Osteocyte (in vitro differentiated cells): ENCODE data around the gene PIGB. TPM values are rescaled to one million over a fixed set of nuclear protein-coding genes. Genes with fewer than 3 reads are reported as not detected.
"Not testable (repeated sequence)": the region's sequence is repeated elsewhere in the genome, so short reads cannot be mapped to it uniquely, and the experiment has no call there.

Experiments used
- DNase-seq: peaks from one replicate; pipeline ENCODE4 v3.0.0; 2021; ENCODE audit warnings: mixed read lengths; ENCODE audit not compliant: unreplicated experiment; ENCODE audit errors: extremely low spot score
- H3K27ac Mint-ChIP-seq: one replicate; pipeline ENCODE4 v1.8.0; 2021; ENCODE audit warnings: mild to moderate bottlenecking, mixed read lengths; ENCODE audit not compliant: unreplicated experiment
- H3K27me3 Mint-ChIP-seq: one replicate; pipeline ENCODE4 v1.8.0; 2021; ENCODE audit warnings: mixed read lengths; ENCODE audit not compliant: unreplicated experiment
- H3K36me3 Mint-ChIP-seq: one replicate; pipeline ENCODE4 v1.8.0; 2021; ENCODE audit warnings: mixed read lengths; ENCODE audit not compliant: unreplicated experiment
- H3K4me1 Mint-ChIP-seq: one replicate; pipeline ENCODE4 v1.8.0; 2021; ENCODE audit warnings: mixed read lengths; ENCODE audit not compliant: unreplicated experiment
- H3K4me3 Mint-ChIP-seq: one replicate; pipeline ENCODE4 v1.8.0; 2021; ENCODE audit warnings: mild to moderate bottlenecking, moderate library complexity, mixed read lengths; ENCODE audit not compliant: unreplicated experiment
- H3K9me3 Mint-ChIP-seq: one replicate; pipeline ENCODE4 v1.8.0; 2021; ENCODE audit warnings: mixed read lengths; ENCODE audit not compliant: unreplicated experiment
- total RNA-seq: library from RNA; stranded (reverse); gene quantifications from 2 replicates; pipeline ENCODE4 v1.2.1, GENCODE V29; 2021
- TF ChIP-seq, protein P1 (sequence below): fragments of 200-600 bp; sonication (generic); IDR thresholded peaks from 2 replicates; pipeline ENCODE4 v1.5.0; 2021; ENCODE audit warnings: antibody characterized with exemption, mild to moderate bottlenecking, moderate library complexity

PIGB gene
- total RNA-seq, 1 donor from 2014 or later: 15.9 TPM

DNA sequence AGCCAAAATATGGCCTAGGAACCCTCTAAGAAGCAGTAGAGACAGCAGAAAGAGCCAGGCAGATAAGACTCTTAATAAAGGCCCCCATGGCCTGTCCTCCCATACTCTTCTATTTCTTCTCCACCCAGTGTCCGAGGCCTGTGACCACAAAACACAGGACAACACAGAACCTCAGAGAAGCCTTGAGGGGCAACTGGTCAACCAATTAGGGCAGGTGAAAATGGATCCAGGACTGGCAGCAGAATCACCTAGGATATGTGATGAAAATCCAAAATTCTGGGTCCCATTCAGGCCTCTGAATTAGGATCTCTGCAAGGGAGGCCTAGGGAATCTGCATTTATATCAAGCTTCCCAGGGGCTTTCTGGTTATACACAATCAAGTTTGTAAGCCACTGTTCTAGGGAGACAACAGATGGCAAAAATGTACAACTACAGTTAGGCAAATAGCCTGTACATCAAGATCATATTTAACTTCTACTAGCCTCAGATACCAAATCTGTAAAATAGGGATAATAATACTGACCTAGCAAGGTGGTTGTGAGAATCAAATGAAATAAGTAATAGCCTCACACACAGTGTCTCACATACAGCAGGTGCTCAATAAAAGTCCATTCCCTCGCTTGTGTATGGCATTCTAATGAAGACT lies 39.8 kb upstream of the PIGB start:
- H3K4me1 Mint-ChIP-seq: peaks cover 15% of the 10 kb centered on the region
- no peak for DNase-seq
- H3K9me3 Mint-ChIP-seq: no peaks in the 10 kb centered on the region
- H3K27me3 Mint-ChIP-seq: no peaks in the 10 kb centered on the region
- TF ChIP-seq, protein P1, sequence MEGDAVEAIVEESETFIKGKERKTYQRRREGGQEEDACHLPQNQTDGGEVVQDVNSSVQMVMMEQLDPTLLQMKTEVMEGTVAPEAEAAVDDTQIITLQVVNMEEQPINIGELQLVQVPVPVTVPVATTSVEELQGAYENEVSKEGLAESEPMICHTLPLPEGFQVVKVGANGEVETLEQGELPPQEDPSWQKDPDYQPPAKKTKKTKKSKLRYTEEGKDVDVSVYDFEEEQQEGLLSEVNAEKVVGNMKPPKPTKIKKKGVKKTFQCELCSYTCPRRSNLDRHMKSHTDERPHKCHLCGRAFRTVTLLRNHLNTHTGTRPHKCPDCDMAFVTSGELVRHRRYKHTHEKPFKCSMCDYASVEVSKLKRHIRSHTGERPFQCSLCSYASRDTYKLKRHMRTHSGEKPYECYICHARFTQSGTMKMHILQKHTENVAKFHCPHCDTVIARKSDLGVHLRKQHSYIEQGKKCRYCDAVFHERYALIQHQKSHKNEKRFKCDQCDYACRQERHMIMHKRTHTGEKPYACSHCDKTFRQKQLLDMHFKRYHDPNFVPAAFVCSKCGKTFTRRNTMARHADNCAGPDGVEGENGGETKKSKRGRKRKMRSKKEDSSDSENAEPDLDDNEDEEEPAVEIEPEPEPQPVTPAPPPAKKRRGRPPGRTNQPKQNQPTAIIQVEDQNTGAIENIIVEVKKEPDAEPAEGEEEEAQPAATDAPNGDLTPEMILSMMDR: no peak
- H3K36me3 Mint-ChIP-seq: no peaks in the 10 kb centered on the region
- no peak overlapping the region for H3K4me3 Mint-ChIP-seq
- no peak overlapping the region for H3K27ac Mint-ChIP-seq

DNA sequence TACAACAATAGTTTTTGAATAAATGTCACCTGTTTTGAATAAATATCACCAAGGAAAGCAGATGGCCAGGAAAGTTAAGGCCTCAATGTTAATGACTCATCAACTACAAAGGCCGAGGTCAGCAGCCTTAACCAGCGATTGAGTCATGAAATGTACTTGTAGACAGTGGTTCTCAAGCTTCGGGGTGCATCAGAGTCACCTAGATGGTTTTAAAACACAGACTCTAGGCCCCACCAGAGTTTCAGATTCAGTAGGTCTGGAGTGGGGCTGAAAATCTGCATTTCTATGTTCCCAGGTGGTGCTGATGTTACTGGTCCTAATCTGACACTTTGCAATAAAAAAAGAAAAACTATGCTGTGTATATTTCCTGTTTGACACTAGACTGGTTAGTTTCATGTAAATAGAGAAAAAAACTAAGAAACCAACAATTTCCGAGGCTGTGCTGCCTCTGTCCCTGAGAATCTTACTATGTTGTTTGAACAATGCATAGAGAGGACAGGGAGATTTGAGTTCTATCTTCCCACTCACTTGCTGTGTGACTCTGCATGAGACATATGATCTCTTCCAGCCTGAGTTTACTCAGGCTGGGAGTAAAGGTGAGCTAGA lies 39.2 kb upstream of the PIGB start:
- Mint-ChIP-seq H3K36me3 (no peaks in the 10 kb centered on the region), H3K27ac (no peak overlapping the region), H3K27me3 (no peaks in the 10 kb centered on the region), H3K4me3 (no peak overlapping the region), H3K4me1 (peaks cover 15% of the 10 kb centered on the region), H3K9me3 (no peaks in the 10 kb centered on the region)
- DNase-seq: no peak
- TF ChIP-seq, protein P1: no peak

DNA sequence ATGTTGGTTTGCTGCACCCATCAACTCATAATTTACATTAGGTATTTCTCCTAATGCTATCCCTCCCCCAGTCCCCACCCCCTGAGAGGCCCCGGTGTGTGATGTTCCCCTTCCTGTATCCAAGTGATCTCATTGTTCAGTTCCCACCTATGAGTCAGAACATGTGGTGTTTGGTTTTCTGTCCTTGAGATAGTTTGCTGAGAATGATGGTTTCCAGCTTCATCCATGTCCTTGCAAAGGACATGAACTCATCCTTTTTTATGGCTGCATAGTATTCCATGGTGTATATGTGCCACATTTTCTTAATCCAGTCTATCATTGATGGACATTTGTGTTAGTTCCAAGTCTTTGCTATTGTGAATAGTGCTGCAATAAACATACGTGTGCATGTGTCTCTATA lies 38.4 kb upstream of the PIGB start:
- not testable (repeated sequence) for H3K27me3 Mint-ChIP-seq, H3K9me3 Mint-ChIP-seq, H3K27ac Mint-ChIP-seq, DNase-seq, H3K4me3 Mint-ChIP-seq, H3K36me3 Mint-ChIP-seq
- H3K4me1 Mint-ChIP-seq: peaks cover 15% of the 10 kb centered on the region

DNA sequence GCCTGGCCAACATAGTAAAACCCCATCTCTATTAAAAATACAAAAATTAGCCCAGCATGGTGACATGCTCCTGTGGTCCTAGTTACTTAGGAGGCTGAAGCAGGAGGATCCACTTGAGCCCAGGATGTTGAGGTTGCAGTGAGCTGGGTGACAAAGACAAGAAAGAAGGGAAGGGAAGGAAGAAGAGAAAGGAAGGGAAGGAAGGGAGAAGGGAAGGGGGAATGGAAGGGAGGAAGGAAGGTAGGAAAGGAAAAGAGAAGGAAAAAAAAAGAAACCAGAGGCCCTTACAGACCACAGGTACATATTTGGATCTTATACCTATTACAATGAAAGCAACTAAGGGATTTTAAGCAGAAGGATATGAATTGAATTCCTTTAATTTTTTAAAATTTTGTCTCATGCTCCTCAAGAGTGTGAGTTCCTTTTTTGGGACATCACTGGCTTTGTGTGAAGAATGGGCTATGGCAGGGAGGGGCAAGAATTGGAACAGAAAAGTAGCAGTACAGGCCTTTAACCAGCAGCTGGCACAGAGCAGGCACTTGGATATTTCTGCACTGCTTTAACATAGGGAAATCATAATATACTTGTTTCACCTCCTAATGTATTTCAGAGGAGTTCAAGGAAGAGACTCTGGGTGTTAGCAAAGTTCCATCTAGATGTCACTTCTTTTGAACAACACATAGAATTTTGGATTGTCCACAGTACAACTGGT lies 37.3 kb upstream of the PIGB start:
- no peak overlapping the region for H3K27ac Mint-ChIP-seq
- H3K36me3 Mint-ChIP-seq: no peaks in the 10 kb centered on the region
- DNase-seq: no peak
- no peak overlapping the region for H3K4me3 Mint-ChIP-seq
- peaks cover 15% of the 10 kb centered on the region for H3K4me1 Mint-ChIP-seq
- TF ChIP-seq, protein P1: no peak
- H3K27me3 Mint-ChIP-seq: no peaks in the 10 kb centered on the region
- no peaks in the 10 kb centered on the region for H3K9me3 Mint-ChIP-seq

DNA sequence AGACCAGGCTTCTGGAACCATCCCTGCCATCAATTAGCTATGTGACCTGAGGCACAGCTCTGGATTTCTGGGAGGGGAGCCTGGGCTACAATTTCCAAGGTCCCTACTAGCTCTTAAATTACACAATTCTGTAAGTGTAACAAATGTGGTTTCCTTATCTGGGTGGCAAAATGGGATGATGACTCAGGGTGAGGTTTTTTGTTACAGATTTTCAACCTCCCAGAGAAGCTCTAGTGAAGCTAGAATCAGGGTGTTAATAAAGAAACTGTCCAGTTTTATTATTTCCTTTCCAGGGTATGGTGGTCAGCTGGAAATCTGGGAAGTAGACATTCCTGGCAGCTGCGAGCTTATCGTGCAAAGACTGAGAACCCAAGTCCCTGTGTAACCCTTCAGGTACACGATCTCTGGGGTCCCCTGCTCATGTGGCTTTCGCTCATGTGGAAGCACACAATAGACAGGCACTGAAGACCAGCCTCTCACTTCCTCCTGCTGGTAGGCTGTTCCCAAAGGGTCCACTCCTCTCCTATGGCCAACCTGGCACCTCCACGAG lies 36.7 kb upstream of the PIGB start:
- Mint-ChIP-seq H3K9me3 (no peaks in the 10 kb centered on the region), H3K4me1 (peaks cover 15% of the 10 kb centered on the region)
- DNase-seq: no peak

More for the DNA sequence above, 36.7 kb upstream of the PIGB start:
- no peaks in the 10 kb centered on the region for H3K27me3 Mint-ChIP-seq
- TF ChIP-seq, protein P1: no peak
- H3K36me3 Mint-ChIP-seq: no peaks in the 10 kb centered on the region
- no peak overlapping the region for H3K4me3 Mint-ChIP-seq
- H3K27ac Mint-ChIP-seq: no peak overlapping the region
